Astrocyte (in vitro differentiated cells and primary cell): Measurements from ENCODE around the gene FAM210A.

ENCODE experiments used
- EZH2 ChIP-seq: IDR thresholded peaks from 2 replicates; pipeline ENCODE4 v1.6.1; 2012; ENCODE audit warnings: mild to moderate bottlenecking, low read length, inconsistent platforms; ENCODE audit not compliant: insufficient read depth
- TF ChIP-seq, protein P1 (sequence below): IDR thresholded peaks from 2 replicates; pipeline ENCODE4 v1.5.1; 2011; ENCODE audit warnings: low read depth, mild to moderate bottlenecking, inconsistent platforms, low read length, moderate library complexity; ENCODE audit not compliant: insufficient read depth

DNA sequence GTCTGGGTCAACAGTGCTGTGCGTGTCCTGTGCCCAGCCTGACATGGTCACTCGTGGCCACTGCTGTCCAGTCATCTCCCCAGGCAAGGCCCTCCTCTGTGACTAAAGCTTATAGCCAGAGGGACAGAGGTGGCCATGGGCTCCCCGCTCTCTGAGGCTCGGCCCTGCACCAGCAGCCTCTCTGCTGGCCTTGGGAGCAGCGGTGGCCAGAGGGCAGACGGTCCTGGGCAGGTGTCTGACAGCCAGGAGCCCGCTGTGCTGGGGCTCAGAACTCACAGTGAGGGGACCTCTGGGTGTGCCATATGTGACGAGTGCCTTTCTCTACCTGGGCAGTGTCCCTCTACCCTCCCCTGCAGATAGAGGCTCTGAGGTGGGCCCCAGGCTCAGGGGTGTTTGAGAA lies 98.7 kb downstream of the FAM210A start:
- TF ChIP-seq, protein P1, sequence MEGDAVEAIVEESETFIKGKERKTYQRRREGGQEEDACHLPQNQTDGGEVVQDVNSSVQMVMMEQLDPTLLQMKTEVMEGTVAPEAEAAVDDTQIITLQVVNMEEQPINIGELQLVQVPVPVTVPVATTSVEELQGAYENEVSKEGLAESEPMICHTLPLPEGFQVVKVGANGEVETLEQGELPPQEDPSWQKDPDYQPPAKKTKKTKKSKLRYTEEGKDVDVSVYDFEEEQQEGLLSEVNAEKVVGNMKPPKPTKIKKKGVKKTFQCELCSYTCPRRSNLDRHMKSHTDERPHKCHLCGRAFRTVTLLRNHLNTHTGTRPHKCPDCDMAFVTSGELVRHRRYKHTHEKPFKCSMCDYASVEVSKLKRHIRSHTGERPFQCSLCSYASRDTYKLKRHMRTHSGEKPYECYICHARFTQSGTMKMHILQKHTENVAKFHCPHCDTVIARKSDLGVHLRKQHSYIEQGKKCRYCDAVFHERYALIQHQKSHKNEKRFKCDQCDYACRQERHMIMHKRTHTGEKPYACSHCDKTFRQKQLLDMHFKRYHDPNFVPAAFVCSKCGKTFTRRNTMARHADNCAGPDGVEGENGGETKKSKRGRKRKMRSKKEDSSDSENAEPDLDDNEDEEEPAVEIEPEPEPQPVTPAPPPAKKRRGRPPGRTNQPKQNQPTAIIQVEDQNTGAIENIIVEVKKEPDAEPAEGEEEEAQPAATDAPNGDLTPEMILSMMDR = no peak
- no peak for TF ChIP-seq EZH2
